ENCODE measurements around the gene GPR37L1.

- no peak for TF ChIP-seq CTCF (IDR thresholded peaks at IDR 0.05)
- TF ChIP-seq POLR2AphosphoS5 (IDR thresholded peaks at IDR 0.05), result peak in 1 of 2 donors; percentile 60
These were observed 20.5 kb downstream of the GPR37L1 start for GRCh38 chr1:202143011-202143767.
